Subcutaneous abdominal adipose tissue (tissue), 5 donors: ENCODE measurements around the gene OR6B2.

Experiments
- H3K27ac ChIP-seq: one replicate; pipeline ENCODE4 v1.7.0; 2013; ENCODE audit warnings: low read depth, mild to moderate bottlenecking, inconsistent platforms, low read length, moderate library complexity
- H3K27me3 ChIP-seq, 5 donors: one replicate each; pipeline ENCODE4 v1.7.0; 2013; ENCODE audit warnings: low read length in 5 of 5, inconsistent platforms in 1 of 5; ENCODE audit not compliant: control insufficient read depth in 5 of 5, insufficient read depth in 4 of 5
- H3K36me3 ChIP-seq, 5 donors: one replicate each; pipeline ENCODE4 v1.7.0; 2013; ENCODE audit warnings: low read length in 5 of 5; ENCODE audit not compliant: control insufficient read depth in 5 of 5, insufficient read depth in 5 of 5
- H3K4me1 ChIP-seq, 5 donors: one replicate each; pipeline ENCODE4 v1.7.0; 2013; ENCODE audit warnings: low read length in 5 of 5, mild to moderate bottlenecking in 3 of 5, moderate library complexity in 1 of 5; ENCODE audit not compliant: control insufficient read depth in 5 of 5, insufficient read depth in 5 of 5
- H3K4me3 ChIP-seq, 5 donors: one replicate each; pipeline ENCODE4 v1.7.0; 2013; ENCODE audit warnings: low read length in 5 of 5, low read depth in 1 of 5
- H3K9ac ChIP-seq, 5 donors: one replicate each; pipeline ENCODE4 v1.7.0; 2013; ENCODE audit warnings: low read length in 5 of 5, mild to moderate bottlenecking in 4 of 5, moderate library complexity in 3 of 5
- H3K9me3 ChIP-seq, 5 donors: one replicate each; pipeline ENCODE4 v1.7.0; 2013; ENCODE audit warnings: low read length in 5 of 5; ENCODE audit not compliant: control insufficient read depth in 5 of 5
- donor health status: healthy.
- donor health status: healthy.
- donor health status: healthy.
- donor health status: healthy.
- donor health status: healthy.

OR6B2 gene

GRCh38 chr2:240018071-240018750, 12.0 kb downstream of the OR6B2 start:
- Histone ChIP-seq H3K9ac (no peak overlapping the region), H3K27me3 (no peaks in the 10 kb centered on the region), H3K4me1 (peaks cover 0 to 3% (median 0%) of the 10 kb centered on the region in 5 donors), H3K27ac (no peak overlapping the region), H3K9me3 (no peaks in the 10 kb centered on the region), H3K4me3 (no peak overlapping the region), H3K36me3 (peaks cover 4 to 79% (median 70%) of the 10 kb centered on the region in 5 donors)

GRCh38 chr2:240014327-240014726, 15.9 kb downstream of the OR6B2 start:
- Histone ChIP-seq H3K27me3 (no peaks in the 10 kb centered on the region), H3K9me3 (no peaks in the 10 kb centered on the region), H3K4me3 (no peak overlapping the region), H3K9ac (no peak overlapping the region), H3K36me3 (peaks cover 22 to 94% (median 79%) of the 10 kb centered on the region in 5 donors), H3K27ac (no peak overlapping the region), H3K4me1 (no peaks in the 10 kb centered on the region)

GRCh38 chr2:240013343-240013742, 16.9 kb downstream of the OR6B2 start:
- Histone ChIP-seq H3K9me3 (no peaks in the 10 kb centered on the region), H3K36me3 (peaks cover 27 to 94% (median 87%) of the 10 kb centered on the region in 5 donors), H3K9ac (no peak overlapping the region), H3K27ac (no peak overlapping the region), H3K27me3 (no peaks in the 10 kb centered on the region), H3K4me1 (no peaks in the 10 kb centered on the region), H3K4me3 (no peak overlapping the region)

DNA sequence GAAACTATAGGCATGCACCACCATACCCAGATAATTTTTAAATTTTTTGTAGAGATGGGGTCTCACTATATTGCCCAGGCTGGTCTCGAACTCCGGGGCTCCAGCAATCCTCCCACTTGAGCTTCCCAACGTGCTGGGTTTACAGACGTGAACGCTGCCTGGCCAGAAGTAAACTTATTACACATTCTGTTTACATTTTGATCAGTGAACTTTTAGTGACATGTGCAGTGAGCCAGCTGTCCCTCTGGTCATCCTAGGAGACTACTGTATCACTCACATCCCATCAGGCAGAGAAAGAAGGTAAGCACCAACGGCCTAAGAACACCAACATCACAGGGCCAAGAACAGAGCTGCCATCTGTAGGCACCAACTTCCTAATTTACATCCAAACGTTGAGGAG, 27.2 kb downstream of the OR6B2 start:
- Histone ChIP-seq H3K27ac (no peak overlapping the region), H3K4me1 (no peaks in the 10 kb centered on the region), H3K27me3 (no peaks in the 10 kb centered on the region), H3K9ac (no peak overlapping the region), H3K9me3 (no peaks in the 10 kb centered on the region), H3K36me3 (peaks cover 16 to 98% (median 90%) of the 10 kb centered on the region in 5 donors), H3K4me3 (no peak overlapping the region)

DNA sequence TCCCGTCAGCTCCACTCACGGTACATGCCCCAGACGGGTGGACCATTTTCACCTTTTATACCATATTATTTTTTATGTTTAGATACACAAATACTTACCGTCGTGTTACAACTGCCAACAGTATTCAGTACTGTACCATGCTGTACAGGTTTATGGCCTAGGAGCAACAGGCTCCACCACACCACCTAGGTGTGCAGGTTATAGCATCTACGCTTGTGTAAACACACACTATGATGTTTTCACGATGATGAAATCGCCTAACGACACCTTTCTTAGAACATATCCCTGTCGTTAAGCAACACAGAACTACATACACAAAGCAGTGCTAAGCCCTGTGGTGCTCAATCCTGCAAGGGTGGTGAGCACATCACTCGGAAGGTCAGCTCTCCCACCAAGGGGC, 29.6 kb downstream of the OR6B2 start:
- Histone ChIP-seq H3K9me3 (no peaks in the 10 kb centered on the region), H3K36me3 (peaks cover 4 to 81% (median 68%) of the 10 kb centered on the region in 5 donors), H3K9ac (no peak overlapping the region), H3K27me3 (no peaks in the 10 kb centered on the region), H3K4me3 (no peak overlapping the region), H3K4me1 (no peaks in the 10 kb centered on the region), H3K27ac (no peak overlapping the region)

- no peaks in the 10 kb centered on the region for H3K9me3 ChIP-seq
- no peak overlapping the region for H3K27ac ChIP-seq
- H3K36me3 ChIP-seq: peaks cover 4 to 65% (median 52%) of the 10 kb centered on the region in 5 donors
- no peak overlapping the region for H3K4me3 ChIP-seq
- no peak overlapping the region for H3K9ac ChIP-seq
- no peaks in the 10 kb centered on the region for H3K27me3 ChIP-seq
- no peaks in the 10 kb centered on the region for H3K4me1 ChIP-seq
Observed at GRCh38 chr2:239997686-239998409, 32.4 kb downstream of the OR6B2 start.

- H3K27ac ChIP-seq: no peak overlapping the region
- H3K4me3 ChIP-seq: no peak overlapping the region
- peaks cover 8 to 55% (median 45%) of the 10 kb centered on the region in 5 donors for H3K36me3 ChIP-seq
- H3K9me3 ChIP-seq: no peaks in the 10 kb centered on the region
- no peaks in the 10 kb centered on the region for H3K27me3 ChIP-seq
- H3K9ac ChIP-seq: no peak overlapping the region
- H3K4me1 ChIP-seq: no peaks in the 10 kb centered on the region
Observed at GRCh38 chr2:239994086-239994485, 36.1 kb downstream of the OR6B2 start.

DNA sequence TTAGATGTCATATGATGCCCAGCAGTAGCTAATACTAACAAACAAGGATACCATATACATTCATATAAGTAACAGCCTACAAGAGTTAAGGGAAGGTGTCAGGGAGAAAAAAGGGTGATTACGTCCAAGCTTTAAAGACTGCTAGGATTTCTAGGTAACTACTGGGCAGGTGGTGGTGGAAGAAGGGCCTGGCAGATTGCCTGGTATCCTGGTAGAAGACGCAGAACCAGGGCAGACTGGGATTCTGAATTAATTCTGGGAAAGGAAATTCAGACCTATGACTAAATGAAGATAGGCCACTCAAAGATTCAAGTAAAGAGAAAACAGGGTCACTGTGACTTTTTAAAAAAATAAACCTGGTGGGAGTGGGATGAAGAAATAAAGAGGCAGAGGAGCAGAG, 36.9 kb downstream of the OR6B2 start:
- Histone ChIP-seq H3K9me3 (no peaks in the 10 kb centered on the region), H3K9ac (no peak overlapping the region), H3K27me3 (no peaks in the 10 kb centered on the region), H3K4me1 (no peaks in the 10 kb centered on the region), H3K36me3 (peaks cover 8 to 55% (median 44%) of the 10 kb centered on the region in 5 donors), H3K27ac (no peak overlapping the region), H3K4me3 (no peak overlapping the region)

DNA sequence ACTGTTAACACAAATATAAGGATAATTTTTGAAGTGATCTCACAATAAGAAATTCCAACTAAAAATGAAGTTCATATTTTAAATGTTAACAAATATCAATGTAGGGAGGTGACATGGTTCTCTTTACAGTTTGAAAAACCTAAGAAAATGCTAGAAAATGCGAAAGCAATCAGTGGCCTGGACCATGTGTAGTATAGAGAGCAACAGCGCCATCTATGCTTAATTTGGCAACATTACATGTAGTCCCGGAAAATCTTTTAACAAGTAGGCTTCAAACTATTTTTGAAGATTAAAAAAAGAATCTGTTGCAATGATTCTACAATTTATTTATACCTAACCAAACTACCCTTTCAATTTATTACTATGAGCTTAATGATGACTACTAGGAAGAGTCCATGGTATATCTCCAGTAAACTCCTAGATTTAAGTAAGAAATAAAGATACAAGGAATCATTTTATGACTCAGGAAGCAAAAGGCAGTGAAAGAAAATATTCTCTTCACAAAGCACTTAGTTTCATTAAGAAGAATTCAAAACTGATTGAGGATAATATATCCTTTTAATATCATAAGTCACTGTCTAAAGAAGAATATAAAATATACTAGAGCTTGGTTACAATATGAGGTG, 38.4 kb downstream of the OR6B2 start:
- Histone ChIP-seq H3K36me3 (peaks cover 12 to 56% (median 49%) of the 10 kb centered on the region in 5 donors), H3K4me1 (no peaks in the 10 kb centered on the region), H3K27me3 (no peaks in the 10 kb centered on the region), H3K9ac (no peak overlapping the region), H3K27ac (no peak overlapping the region), H3K4me3 (no peak overlapping the region), H3K9me3 (no peaks in the 10 kb centered on the region)

DNA sequence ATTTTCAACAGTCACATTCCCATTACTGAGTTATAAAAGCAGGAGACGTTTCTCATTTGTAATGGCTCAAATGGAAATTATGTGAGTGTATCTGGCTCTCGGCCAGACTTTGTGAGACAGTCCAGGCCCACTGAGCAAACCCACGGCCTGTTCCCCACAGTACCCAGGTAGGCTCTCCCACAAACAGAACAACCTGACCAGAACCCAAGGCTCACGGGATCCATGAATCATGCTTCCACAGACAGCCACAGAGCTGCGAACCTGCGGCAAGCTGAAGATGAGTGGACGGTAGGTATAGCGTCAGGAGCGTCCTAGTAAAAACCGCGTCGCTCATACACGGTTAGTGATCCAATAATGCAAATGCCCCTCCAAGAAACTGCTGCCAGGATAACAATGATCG, 39.3 kb downstream of the OR6B2 start:
- no peak overlapping the region for H3K27ac ChIP-seq
- no peaks in the 10 kb centered on the region for H3K9me3 ChIP-seq
- H3K4me1 ChIP-seq: no peaks in the 10 kb centered on the region
- H3K27me3 ChIP-seq: no peaks in the 10 kb centered on the region
- peaks cover 18 to 64% (median 56%) of the 10 kb centered on the region in 5 donors for H3K36me3 ChIP-seq
- H3K9ac ChIP-seq: no peak overlapping the region
- no peak overlapping the region for H3K4me3 ChIP-seq
